ENCODE results near the gene CCDC27.

GRCh38 chr1:3767328-3767925 is 15.2 kb downstream of the CCDC27 start:
- TF ChIP-seq CTCF (IDR thresholded peaks at IDR 0.05) (no peak), CREM (CRISPR knock-in tag; IDR thresholded peaks at IDR 0.05) (no peak), ATF3 (CRISPR knock-in tag; conservative IDR thresholded peaks at IDR 0.05) (no peak), ZNF232 (CRISPR knock-in tag; IDR thresholded peaks at IDR 0.05) (no peak)
